ENCODE data around the gene TMEM132D.

The TMEM132D gene

GRCh38 chr12:129136694-129137325 lies 767.0 kb downstream of the TMEM132D start:
- no peaks in the 10 kb centered on the region for H3K4me1 ChIP-seq (ENCODE audit: insufficient read depth, low read length, severe bottlenecking)
- no peak overlapping the region for H2AFZ ChIP-seq (ENCODE audit: low read length)
- no peaks in the 10 kb centered on the region for H3K9me2 ChIP-seq (ENCODE audit: low read depth, low read length)
- no peaks in the 10 kb centered on the region for H3K9me3 ChIP-seq (ENCODE audit: low read length)
- H3K79me2 ChIP-seq (ENCODE audit: insufficient read depth, low read length), result no peaks in the 10 kb centered on the region
- TF ChIP-seq EZH2 (IDR thresholded peaks at IDR 0.05; ENCODE audit: borderline replicate concordance, low read length) (no peak), CTCF (IDR thresholded peaks at IDR 0.05; ENCODE audit: low read length) (no peak)
- H3K9ac ChIP-seq (ENCODE audit: low read length), result no peak overlapping the region
- no peaks in the 10 kb centered on the region for H3K27me3 ChIP-seq (ENCODE audit: insufficient read depth, low read length)
- no peaks in the 10 kb centered on the region for H3K36me3 ChIP-seq (ENCODE audit: insufficient read depth, low read length)
- no peaks in the 10 kb centered on the region for H4K20me1 ChIP-seq (ENCODE audit: insufficient read depth, low read length)
- no peak overlapping the region for H3K4me2 ChIP-seq (ENCODE audit: low read length)
- H3F3A ChIP-seq (ENCODE audit: insufficient read depth, low read length), result no peaks in the 10 kb centered on the region
- no peak overlapping the region for H3K27ac ChIP-seq (ENCODE audit: low read depth, low read length, poor library complexity, severe bottlenecking)
- no peak overlapping the region for H3K4me3 ChIP-seq (ENCODE audit: low read depth, low read length, poor library complexity, severe bottlenecking)

GRCh38 chr12:129127771-129128170 lies 776.1 kb downstream of the TMEM132D start:
- H3K9ac ChIP-seq (ENCODE audit: low read length), result no peak overlapping the region

GRCh38 chr12:129127211-129127610 lies 776.6 kb downstream of the TMEM132D start:
- no peaks in the 10 kb centered on the region for H3K36me3 ChIP-seq (ENCODE audit: insufficient read depth, low read length)
- H3K4me1 ChIP-seq (ENCODE audit: insufficient read depth, low read length, severe bottlenecking), result no peaks in the 10 kb centered on the region
- H3K4me2 ChIP-seq (ENCODE audit: low read length), result no peak overlapping the region
- H3K4me3 ChIP-seq (ENCODE audit: low read depth, low read length, poor library complexity, severe bottlenecking), result no peak overlapping the region
- no peaks in the 10 kb centered on the region for H3K9me2 ChIP-seq (ENCODE audit: low read depth, low read length)
- TF ChIP-seq CTCF (IDR thresholded peaks at IDR 0.05; ENCODE audit: low read length) (no peak), EZH2 (IDR thresholded peaks at IDR 0.05; ENCODE audit: borderline replicate concordance, low read length) (no peak)
- H3K9ac ChIP-seq (ENCODE audit: low read length), result no peak overlapping the region
- no peaks in the 10 kb centered on the region for H4K20me1 ChIP-seq (ENCODE audit: insufficient read depth, low read length)
- H3K27me3 ChIP-seq (ENCODE audit: insufficient read depth, low read length), result no peaks in the 10 kb centered on the region
- H2AFZ ChIP-seq (ENCODE audit: low read length), result no peak overlapping the region
- H3K27ac ChIP-seq (ENCODE audit: low read depth, low read length, poor library complexity, severe bottlenecking), result no peak overlapping the region
- H3K79me2 ChIP-seq (ENCODE audit: insufficient read depth, low read length), result no peaks in the 10 kb centered on the region
- no peaks in the 10 kb centered on the region for H3K9me3 ChIP-seq (ENCODE audit: low read length)
- no peaks in the 10 kb centered on the region for H3F3A ChIP-seq (ENCODE audit: insufficient read depth, low read length)

More at GRCh38 chr12:129127771-129128170, 776.1 kb downstream of the TMEM132D start:
- no peak overlapping the region for H3K4me3 ChIP-seq (ENCODE audit: low read depth, low read length, poor library complexity, severe bottlenecking)
- H3K9me2 ChIP-seq (ENCODE audit: low read depth, low read length), result no peaks in the 10 kb centered on the region
- H3K9me3 ChIP-seq (ENCODE audit: low read length), result no peaks in the 10 kb centered on the region
- H3F3A ChIP-seq (ENCODE audit: insufficient read depth, low read length), result no peaks in the 10 kb centered on the region
- no peak overlapping the region for H3K27ac ChIP-seq (ENCODE audit: low read depth, low read length, poor library complexity, severe bottlenecking)
- no peak overlapping the region for H3K4me2 ChIP-seq (ENCODE audit: low read length)
- TF ChIP-seq EZH2 (IDR thresholded peaks at IDR 0.05; ENCODE audit: borderline replicate concordance, low read length) (no peak), CTCF (IDR thresholded peaks at IDR 0.05; ENCODE audit: low read length) (no peak)
- no peaks in the 10 kb centered on the region for H3K79me2 ChIP-seq (ENCODE audit: insufficient read depth, low read length)
- H4K20me1 ChIP-seq (ENCODE audit: insufficient read depth, low read length), result no peaks in the 10 kb centered on the region
- no peaks in the 10 kb centered on the region for H3K27me3 ChIP-seq (ENCODE audit: insufficient read depth, low read length)
- no peaks in the 10 kb centered on the region for H3K36me3 ChIP-seq (ENCODE audit: insufficient read depth, low read length)
- H2AFZ ChIP-seq (ENCODE audit: low read length), result no peak overlapping the region
- no peaks in the 10 kb centered on the region for H3K4me1 ChIP-seq (ENCODE audit: insufficient read depth, low read length, severe bottlenecking)
